HG03139 (cell line): Measurements from ENCODE around the gene EMC1.
A peak's percentile ranks its signal among the peaks of the same experiment; 100 is the strongest.
"Not testable (repeated sequence)": the region's sequence is repeated elsewhere in the genome, so short reads cannot be mapped to it uniquely, and the experiment has no call there.

ENCODE experiments used
- ATAC-seq: cut with Tn5 transposase; IDR thresholded peaks from one replicate; pipeline ENCODE4 v1.9.1; 2021; ENCODE audit not compliant: unreplicated experiment

The EMC1 gene

DNA sequence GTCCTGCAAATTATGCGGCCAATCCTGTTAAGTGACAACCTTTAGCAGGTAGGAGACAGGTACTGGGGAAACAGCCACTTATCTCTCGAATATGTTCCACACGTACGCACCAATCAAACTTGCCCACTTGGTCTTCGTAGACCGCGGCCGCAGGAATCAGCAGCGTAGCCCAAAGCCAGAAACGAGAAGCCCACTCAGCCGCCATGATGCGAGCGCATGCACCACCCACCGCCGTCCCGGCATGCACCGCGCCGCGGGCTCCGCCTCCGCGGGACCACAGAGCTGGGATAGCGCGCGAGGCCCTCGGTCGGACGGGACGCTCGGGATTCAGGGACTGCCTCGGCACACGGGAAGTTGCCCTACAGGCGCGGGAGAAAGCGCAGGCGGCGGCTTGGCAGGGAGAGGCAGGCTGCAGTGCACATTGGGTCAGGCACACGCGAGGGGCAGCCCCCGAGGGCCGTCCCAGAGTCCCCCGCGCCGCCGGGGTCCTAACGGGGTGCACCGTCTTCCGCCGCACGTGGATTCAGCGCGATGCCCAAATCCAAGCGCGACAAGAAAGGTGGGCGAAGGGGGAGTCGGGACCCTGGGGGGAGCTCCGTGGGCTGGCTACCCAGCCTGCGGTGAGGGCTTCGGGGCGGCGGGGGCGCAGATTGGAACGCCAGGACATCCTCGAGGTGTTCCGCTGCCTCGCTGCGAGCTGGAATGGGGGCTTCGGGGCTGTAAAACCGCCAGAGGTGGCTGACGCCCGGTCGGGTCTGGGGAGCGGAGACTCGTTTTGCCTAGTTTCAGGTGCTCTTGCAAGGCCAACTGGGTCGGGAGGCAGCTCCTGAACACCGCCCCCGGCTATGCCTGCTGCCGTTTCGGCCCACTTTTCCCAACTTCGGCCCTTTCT lies at the start of gene EMC1, which contains the start of gene MRTO4:
Gene EMC1, minus strand, starts transcription at position 220 of the 892 bp plus-strand sequence. Its CDS starts 15 bp downstream, at position 205.
Gene MRTO4, plus strand, starts transcription at position 501 of the 892 bp plus-strand sequence. Its CDS starts 31 bp downstream, at position 532.
- ATAC-seq = peak; percentile 59

DNA sequence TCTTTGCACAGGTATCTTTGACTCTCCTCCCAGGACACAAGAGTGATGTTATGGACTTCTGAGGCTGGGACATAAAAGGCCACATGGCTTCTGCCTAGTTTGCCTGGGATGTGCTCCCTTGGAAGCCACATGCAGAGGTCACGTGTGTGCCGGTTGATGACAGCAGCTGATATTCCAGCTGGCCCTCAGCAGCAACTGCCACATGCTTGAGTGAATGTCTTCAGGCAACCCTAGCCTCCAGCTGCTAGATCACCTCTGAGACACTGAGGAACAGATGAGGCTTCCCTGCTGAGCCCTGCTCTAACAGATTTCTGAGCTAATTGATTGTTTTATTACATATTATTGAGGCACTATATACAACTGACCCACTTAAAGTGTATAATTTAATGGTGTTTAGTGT lies 48.9 kb upstream of the EMC1 start:
- no peak for ATAC-seq

DNA sequence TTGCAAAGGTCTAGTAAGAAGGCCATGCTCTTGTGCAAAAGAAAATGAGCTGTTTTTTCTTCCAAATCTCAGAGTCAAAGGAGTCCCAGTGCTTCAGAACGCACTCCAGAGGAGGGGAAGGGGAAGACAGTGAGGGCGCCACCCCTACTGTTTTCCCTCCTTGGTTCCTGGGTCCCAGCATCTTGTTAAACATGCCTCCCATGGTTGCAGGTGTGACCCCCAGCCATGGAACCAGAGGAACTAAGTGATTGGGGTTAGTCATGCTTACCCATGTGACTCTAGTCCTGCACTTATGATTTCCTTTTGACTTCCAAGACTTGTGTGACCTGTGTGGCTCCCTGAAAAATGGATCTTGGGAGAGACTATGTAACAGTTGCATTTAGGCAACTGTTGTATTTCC lies 43.3 kb upstream of the EMC1 start:
- ATAC-seq = no peak

DNA sequence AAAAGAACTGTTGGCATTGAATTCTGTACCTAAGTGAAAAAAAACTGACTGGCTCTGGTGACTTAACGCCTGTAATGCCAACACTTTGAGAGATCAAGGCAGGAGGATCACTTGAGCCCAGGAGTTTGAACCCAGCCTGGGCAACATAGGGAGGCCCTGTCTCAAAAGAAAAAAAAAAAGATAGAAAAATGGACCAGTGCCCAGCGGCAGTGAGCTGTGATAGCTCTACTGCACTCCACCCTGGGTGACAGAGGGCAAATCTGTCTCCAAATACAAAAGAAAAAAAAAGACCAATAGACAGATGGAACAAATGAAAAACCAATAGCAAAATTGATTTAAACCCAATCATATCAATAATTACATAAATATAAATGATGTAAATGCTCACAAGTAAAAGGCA lies 37.9 kb upstream of the EMC1 start:
- ATAC-seq = no peak

DNA sequence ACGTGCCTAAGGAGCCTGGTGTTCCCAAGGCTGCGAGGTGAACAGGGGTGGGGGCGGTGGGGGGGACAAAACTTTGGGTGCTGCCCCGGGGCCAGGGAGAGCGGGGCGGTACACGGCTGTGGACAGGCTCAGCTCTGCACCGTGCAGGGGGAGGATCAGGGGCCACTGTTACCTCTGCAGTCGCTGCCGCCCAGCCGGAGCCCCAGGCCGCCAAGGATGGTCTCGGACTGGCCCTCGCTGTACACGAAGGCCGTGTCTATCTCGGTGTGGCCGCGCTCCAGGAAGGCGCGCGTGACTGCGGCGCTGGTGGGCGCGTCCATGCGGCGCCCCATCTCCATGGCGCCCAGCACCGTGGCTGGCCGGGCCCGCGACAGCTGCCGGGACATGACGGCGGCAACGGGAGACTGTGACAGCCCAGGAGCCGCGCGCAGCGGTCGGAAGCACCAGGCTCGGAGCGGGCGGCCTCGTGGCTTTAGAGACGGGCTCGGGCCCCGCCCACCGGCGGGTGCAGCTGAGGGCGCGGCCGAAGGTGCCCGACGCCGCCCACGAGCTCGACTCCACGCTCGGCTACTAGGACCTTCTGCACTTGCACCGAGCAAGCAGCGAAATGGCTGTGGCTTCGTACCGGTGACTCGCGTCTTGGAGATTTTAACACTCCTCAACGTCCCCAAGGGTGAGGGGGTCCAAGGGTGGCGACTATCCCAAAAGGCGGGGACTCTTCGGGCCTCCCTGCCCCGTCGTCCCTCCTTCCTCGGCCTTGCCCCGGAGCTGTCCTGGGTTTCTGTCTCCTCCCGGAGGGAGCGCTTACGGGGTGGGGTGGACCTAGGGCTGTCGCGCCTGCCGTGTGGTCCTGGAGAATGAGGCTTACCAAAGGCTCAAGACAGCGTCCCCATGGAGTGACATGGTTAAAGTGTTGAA lies 37.3 kb upstream of the EMC1 start, which contains the start of gene AKR7A3:
Gene AKR7A3, minus strand, starts transcription at position 447 of the 918 bp plus-strand sequence. Its CDS starts 61 bp downstream, at position 386.
- ATAC-seq = not testable (repeated sequence)

DNA sequence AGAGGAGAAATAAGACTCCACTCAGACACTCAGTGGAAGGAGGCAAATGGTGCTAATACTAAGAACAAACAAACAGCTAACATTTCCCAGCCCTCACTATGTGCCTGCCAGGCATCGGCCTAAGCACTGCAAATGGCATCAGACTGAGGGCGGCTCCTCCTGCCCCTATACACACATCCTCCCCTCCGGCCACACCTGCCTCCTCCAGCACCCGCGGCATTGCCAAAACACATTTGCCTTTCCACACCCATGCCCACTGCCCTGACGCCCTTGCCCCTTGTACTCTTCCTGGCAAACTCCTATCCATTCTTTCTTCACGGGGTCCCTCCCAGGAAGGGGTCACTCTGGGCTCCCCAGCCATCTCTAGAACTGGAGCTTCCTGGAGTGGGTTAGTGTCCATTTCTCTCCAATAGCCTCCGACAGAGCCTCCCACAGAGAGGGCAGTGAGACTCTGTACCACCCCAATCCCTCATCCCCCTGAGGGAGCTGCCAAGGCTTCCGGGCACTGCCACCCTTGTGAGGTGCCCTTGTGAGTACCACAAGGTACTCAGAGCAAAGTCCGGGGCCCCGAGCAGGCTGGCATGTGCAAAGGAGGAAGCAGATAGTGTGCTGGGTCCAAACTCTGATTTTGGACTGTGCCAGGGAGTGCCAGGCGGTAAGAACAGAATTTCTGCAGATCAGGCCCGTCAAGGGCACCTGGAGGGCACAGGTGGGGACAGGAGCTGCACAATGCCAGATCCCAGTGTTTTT lies 36.3 kb upstream of the EMC1 start:
- ATAC-seq = no peak

DNA sequence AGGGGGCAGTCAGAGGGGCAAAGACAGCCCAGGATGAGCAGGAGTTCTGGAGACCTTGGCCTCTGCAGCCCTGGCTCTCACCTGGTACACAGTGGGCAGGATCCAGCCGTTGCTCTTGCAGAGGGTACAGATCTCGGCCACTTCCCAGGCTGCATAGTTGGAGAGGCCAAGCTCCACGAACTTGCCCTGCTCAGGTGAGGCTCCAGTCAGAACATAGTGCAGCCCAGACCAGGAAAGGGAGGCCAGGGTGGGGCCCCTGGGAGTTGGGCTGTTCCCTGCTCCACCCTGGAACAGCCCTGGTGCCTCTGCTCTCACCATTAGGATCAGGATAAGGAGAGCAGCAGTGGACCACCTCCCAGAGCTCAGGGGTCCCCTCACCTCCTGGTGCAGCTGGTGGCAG lies 34.5 kb upstream of the EMC1 start:
- ATAC-seq = not testable (repeated sequence)

DNA sequence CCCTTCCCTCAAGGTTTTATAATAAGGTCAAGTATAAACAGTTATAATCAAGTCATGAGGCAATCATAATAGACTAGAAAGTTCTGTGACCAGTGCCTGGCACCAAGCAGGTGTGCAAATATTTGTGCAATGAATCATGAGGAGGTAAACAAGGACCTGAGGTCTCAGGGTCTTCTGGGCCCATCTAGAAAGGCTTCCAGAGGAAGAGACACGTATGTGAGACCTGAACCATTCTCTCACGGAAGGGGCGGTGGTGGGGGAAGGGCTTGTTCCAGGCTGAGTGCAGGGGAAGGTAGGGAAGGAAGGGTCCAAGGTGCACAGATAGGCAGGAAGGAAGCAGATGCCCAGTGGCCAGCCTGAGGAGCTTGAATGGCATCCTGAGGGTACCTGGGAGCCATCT lies 34.0 kb upstream of the EMC1 start:
- not testable (repeated sequence) for ATAC-seq

DNA sequence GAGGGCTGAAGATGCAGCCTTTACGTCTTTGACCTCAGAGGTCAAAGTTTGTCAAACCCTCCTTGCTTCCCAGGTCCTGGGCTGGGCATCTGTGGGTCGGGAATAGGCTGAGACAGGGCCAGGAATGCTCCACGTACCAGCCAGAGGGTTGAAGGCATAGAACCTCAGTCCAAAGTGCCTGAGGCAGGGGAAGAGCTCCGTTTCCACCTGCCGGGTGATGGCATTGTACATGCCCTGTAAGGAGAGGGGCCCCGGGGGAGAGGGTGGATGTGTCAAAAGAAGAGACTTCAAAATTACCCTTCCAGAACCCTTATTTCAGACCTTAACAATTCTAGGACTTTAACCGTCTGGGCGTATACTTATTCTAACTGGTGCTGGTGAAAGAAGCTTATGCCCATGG lies 33.6 kb upstream of the EMC1 start:
- no peak for ATAC-seq

DNA sequence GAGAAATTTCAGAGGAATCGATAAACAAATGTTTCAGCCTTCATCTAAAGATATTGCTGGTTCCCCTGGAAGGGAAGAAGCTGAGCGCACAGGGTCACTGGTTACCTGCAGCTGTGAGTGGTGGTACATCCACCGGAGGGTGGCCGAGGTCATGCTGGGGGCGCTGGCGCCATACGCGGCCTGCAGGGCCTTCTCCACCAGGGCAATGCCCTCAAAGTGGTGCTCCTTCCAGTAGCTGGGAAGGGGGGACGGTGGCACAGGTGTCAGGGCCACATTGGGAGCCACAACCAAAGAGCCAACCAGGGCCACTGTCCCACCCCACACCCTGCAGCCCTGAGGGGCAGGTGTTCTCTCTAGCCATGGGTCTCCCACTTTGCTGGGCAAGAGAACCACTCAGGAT lies 32.6 kb upstream of the EMC1 start:
- ATAC-seq = no peak

DNA sequence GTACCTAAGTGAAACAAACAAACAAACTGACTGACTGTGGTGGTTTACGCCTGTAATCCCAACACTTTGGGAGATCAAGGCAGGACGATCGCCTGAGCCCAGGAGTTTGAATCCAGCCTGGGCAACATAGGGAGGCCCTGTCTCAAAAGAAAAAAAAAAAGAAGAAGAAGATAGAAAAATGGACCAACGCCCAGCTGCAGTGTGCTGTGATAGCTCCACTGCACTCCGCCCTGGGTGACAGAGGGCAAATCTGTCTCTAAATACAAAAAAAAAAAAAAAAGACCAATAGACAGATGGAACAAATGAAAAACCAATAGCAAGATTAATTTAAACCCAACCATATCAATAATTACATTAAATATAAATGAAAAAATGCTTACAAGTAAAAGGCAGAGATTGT lies 23.3 kb upstream of the EMC1 start:
- ATAC-seq = no peak

DNA sequence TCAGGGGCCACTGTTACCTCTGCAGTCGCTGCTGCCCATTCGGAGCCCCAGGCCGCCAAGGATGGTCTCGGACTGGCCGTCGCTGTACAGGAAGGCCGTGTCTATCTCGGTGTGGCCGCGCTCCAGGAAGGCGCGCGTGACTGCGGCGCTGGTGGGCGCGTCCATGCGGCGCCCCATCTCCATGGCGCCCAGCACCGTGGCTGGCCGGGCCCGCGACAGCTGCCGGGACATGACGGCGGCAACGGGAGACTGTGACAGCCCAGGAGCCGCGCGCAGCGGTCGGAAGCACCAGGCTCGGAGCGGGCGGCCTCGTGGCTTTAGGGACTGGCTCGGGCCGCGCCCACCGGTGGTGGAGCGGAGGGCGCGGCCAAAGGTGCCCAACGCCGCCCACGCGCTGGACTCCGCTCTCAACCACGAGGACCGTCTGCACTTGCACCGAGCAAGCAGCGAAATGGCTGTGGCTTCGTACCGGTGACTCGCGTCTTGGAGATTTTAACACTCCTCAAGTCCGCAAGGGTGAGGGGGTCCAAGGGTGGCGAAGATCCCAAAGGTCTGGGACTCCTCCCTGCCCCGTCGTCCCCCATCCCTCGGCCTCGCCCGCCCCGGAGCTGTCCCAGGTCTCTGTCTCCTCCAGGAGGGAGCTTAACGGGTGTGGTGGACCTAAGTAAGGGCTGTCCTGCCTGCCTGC lies 22.7 kb upstream of the EMC1 start:
- ATAC-seq = not testable (repeated sequence)

DNA sequence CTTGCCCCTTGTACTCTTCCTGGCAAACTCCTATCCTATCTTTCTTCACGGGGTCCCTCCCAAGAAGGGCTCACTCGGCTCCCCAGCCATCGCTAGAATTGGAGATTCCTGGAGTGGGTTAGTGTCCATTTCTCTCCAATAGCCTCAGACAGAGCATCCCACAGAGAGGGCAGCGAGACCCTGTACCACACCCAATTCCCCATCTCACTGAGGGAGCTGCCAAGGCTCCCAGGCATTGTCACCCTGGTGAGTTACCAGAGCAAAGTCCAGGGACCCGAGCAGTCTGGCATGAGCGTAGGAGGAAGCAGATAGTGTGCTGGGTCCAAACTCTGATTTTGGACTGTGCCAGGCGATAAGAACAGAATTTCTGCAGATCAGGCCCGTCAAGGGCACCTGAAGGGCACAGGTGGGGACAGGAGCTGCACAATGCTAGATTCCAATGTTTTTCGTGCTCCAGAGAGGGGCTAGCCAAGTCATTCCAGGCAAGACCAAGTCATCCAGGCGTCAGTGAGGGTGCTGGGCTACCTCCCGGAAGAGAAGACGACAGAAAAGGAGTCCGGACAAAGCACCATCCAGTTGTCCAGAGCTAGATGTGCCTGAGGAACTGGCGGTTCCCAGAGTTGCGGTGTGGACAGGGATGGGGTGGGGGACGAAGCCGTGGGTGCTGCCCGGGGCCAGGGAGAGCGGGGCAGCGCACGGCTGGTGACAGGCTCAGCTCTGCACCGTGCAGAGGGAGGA lies 22.0 kb upstream of the EMC1 start:
- no peak for ATAC-seq

DNA sequence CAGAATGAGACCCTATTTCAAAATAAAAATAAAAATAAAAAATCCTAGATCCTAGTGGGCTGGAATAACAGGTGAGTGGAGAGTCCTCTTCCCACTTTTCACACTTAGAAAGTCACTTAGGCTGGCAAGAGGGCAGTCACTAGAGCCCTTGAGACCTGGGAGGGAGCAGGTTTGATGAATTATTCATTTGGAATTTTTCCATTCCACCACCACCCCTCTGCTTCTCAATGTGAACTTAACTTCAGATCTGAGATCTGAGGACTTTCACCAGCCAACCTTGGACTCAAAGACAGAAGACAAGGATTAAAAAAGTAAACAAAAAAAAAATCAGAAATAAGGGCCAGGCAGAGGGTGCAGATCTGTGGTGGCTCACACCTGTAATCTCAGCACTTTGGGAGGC lies 20.7 kb upstream of the EMC1 start:
- ATAC-seq = no peak

DNA sequence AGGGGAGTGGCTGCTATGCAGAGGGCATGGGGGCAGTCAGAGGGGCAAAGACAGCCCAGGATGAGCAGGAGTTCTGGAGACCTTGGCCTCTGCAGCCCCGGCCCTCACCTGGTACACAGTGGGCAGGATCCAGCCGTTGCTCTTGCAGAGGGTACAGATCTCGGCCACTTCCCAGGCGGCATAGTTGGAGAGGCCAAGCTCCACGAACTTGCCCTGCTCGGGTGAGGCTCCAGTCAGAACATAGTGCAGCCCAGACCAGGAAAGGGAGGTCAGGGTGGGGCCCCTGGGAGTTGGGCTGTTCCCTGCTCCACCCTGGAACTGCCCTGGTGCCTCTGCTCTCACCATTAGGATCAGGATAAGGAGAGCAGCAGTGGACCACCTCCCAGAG lies 19.0 kb upstream of the EMC1 start:
- not testable (repeated sequence) for ATAC-seq

DNA sequence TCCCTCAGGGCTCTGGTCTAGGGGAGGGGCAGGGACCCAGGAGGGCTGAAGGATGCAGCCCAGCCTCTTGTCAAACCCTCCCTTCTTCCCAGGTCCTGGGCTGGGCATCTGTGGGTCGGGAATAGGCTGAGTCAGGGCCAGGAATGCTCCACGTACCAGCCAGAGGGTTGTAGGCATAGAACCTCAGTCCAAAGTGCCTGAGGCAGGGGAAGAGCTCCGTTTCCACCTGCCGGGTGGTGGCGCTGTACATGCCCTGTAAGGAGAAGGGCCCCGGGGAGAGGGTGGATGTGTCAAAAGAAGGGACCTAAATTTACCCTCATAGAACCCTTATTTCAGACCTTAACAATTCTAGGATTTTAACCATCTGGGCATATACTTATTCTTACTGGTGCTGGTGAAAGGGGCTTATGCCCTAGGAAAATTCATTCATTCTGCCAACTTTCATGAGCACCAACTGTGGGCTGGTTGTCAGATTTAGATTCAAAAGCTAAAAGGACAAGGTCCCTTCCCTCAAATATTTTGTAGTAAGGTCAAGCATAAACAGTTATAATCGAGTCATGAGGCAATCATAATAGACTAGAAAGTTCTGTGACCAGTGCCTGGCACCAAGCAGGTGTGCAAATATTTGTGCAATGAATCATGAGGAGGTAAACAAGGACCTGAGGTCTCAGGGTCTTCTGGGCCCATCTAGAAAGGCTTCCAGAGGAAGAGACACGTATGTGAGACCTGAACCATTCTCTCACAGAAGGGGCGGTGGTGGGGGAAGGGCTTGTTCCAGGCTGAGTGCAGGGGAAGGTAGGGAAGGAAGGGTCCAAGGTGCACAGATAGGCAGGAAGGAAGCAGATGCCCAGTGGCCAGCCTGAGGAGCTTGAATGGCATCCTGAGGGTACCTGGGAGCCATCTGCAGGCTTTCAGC lies 18.4 kb upstream of the EMC1 start:
- not testable (repeated sequence) for ATAC-seq

DNA sequence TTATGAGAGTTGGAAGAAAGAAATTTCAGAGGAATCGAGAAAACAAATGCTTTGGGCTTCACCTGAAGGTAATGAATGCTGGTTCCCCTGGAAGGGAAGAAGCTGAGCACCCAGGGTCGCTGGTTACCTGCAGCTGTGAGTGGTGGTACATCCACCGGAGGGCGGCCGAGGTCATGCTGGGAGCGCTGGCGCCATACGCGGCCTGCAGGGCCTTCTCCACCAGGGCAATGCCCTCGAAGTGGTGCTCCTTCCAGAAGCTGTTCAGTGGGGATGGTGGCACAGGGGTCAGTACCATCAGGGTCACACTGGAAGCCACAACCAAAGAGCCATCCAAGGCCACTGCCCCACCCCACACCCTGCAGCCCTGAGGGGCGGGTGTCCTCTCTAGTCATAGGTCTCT lies 17.1 kb upstream of the EMC1 start:
- ATAC-seq = no peak

DNA sequence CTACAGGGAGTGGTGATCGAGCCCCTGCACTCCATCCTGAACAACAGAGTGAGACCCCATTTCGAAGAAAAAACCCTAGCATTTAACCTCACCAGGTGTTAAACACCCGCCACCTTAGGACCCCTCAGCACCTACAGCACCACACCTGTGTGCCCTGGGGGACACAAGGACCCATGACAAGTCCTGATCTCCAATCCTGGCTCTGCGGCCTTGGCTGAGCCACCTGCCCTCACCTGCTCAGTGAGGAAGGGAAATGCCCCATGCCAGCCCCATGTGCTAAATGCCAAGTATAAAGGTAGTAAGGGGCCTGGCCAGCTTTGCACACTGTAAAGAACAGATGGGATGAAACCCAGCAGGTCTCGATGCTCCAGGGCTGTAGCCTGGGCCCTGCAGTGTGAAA lies 11.4 kb upstream of the EMC1 start:
- no peak for ATAC-seq

DNA sequence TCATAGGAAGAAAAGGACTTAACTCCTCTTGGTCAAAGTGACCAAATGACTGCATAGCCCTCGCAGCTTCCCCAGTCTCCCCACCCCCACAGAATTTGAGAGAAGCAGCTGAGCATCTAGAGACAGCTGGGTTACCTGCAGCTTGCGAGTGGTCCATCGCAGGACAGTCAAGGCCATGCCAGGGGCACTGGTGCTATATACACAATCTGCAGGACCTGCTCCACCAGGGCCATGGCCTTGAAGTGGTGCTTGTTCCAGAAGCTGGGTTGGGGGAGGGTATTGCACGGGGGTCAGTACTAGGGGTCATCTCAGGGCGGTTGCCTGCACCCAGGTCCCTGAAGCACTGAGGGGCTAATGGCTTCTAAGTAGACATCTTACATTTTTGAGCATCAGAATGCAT lies 10.7 kb upstream of the EMC1 start:
- ATAC-seq = no peak
